ENCODE measurements around the gene NAGLU.
"Not testable (repeated sequence)": the region's sequence is repeated elsewhere in the genome, so short reads cannot be mapped to it uniquely, and the experiment has no call there.

Gene NAGLU

GRCh38 chr17:42545755-42546505 is 9.9 kb downstream of the NAGLU start:
- not testable (repeated sequence) for DNase-seq

GRCh38 chr17:42547001-42547461 is 11.0 kb downstream of the NAGLU start:
- no peak for DNase-seq

- DNase-seq = no peak
Observed at GRCh38 chr17:42547698-42548069, 11.6 kb downstream of the NAGLU start.

GRCh38 chr17:42548070-42548837 is 12.2 kb downstream of the NAGLU start:
- peak; percentile 68 for DNase-seq

GRCh38 chr17:42548993-42549755 is 13.1 kb downstream of the NAGLU start:
- DNase-seq = no peak

GRCh38 chr17:42552736-42553135 is 16.7 kb downstream of the NAGLU start, which contains the start of gene HSD17B1:
HSD17B1 (plus strand) TSS chr17:42552923; CDS start chr17:42552934, 11 bp downstream.
- not testable (repeated sequence) for DNase-seq

- DNase-seq = no peak
Observed at GRCh38 chr17:42553161-42553818, 17.2 kb downstream of the NAGLU start.

GRCh38 chr17:42553866-42554249 is 17.8 kb downstream of the NAGLU start:
- no peak for DNase-seq

GRCh38 chr17:42554250-42555121 is 18.4 kb downstream of the NAGLU start:
- peak; percentile 50 for DNase-seq

GRCh38 chr17:42555122-42555622 is 19.1 kb downstream of the NAGLU start:
- DNase-seq = no peak

GRCh38 chr17:42555961-42556617 is 20.0 kb downstream of the NAGLU start:
- not testable (repeated sequence) for DNase-seq

- DNase-seq = no peak
Observed at GRCh38 chr17:42559075-42559474, 23.0 kb downstream of the NAGLU start.

- no peak for DNase-seq
Observed at GRCh38 chr17:42560246-42560645, 24.2 kb downstream of the NAGLU start.

GRCh38 chr17:42561897-42562387 is 25.9 kb downstream of the NAGLU start, which contains the start of gene COASY:
COASY (plus strand) TSS chr17:42562148; CDS start chr17:42562623, 475 bp downstream.
- peak; percentile 85 for DNase-seq

GRCh38 chr17:42562388-42563142 is 26.5 kb downstream of the NAGLU start:
- DNase-seq = no peak

GRCh38 chr17:42563143-42563509 is 27.1 kb downstream of the NAGLU start:
- DNase-seq = no peak

GRCh38 chr17:42563543-42563942 is 27.5 kb downstream of the NAGLU start:
- no peak for DNase-seq

GRCh38 chr17:42563950-42564349 is 27.9 kb downstream of the NAGLU start:
- no peak for DNase-seq

GRCh38 chr17:42564815-42565522 is 28.9 kb downstream of the NAGLU start:
- no peak for DNase-seq

Data from activated CD4-positive, alpha-beta T cell treated with anti-CD3 and anti-CD28 coated beads for 1 hour (primary cell).